HG03558 (cell line): Measurements from ENCODE around the gene TEX38.
"Not testable (repeated sequence)": the region's sequence is repeated elsewhere in the genome, so short reads cannot be mapped to it uniquely, and the experiment has no call there.

Experiments used
- ATAC-seq: cut with Tn5 transposase; IDR thresholded peaks from one replicate; pipeline ENCODE4 v1.9.1; 2021; ENCODE audit warnings: moderate number of reproducible peaks; ENCODE audit not compliant: unreplicated experiment; ENCODE audit errors: extremely low read depth

TEX38 gene

DNA sequence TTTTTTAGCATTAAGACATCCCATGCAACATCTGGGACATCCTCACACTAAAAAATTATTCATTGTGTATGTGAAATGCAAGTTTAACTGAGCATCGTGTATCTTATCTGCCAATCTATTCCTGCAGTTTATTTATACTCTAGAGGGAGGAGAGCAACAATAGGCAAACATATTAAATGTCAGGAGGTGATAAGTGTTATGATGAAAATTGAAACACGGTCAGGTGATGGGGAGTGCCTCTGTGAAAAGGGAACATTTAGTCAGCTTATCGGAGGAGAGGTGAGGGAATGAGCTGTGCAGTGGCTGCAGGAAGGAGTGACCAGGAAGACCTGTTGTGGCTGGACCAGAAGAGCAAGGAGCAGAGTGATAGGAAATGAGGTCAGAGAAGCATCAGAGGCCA, 48.0 kb downstream of the TEX38 start:
- no peak for ATAC-seq

DNA sequence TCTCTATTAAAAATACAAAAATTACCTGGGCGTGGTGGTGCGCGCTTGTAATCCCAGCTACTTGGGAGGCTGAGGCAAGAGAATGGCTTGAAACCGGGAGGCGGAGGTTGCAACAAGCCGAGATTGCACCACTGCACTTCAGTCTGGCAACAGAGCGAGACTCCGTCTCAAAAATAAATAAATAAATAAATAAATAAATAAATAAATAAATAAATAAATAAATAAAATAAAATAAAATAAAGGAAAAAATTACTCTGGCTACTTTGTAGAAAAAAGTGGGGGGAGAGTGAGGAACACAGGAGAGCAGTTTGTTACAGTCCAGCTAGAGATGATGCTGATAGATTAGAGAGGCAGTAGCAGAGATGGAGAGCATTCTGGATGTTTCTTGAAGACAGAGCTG, 48.7 kb downstream of the TEX38 start:
- not testable (repeated sequence) for ATAC-seq

DNA sequence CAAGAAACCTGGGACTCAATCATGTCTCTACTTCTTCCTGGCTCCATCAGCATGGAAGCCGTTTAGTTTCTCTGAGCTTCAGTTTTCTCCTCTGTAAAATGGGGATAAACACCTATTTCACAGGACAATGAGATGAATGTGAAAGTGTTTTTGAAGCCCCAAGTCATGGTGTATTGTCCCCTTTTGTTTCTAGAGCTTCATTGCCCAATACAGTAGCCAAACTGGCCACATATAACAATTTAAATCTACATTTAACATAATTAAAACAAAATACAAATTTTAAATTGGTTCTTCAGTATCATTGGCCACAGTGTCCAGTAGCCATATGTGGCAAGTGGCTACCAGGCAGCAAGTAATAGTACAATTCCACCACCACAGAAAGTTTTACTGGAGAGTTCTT, 49.5 kb downstream of the TEX38 start:
- no peak for ATAC-seq

DNA sequence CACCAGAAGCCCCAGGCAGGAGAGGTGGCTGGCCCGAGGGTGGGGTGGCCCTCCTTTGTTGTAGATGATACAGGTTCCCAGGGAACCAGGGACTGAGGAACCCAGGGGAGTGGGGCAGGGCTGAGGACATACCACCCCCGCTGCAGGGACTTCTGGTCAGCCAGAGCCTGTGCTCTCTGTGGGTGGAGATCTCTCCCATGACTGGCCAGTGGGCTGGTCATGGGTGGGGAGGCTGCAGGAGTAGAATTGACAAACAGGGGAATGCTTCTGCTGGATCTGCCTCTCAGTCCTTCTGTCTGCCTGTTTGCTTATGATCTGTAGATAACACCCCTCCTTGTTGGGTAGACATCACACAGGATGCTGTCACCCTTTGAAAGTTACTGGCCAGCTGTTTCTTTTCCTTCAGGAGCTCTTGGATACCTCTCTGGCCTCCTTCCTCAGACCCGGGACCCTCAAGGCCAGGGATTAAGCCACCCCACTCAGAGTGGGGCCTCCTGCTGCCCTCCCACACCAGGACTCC, 50.1 kb downstream of the TEX38 start:
- no peak for ATAC-seq
